GM12864 (cell line): ENCODE results near the gene SARDH.

Experiments used
- DNase-seq: peaks from one replicate; pipeline ENCODE4 v3.0.0-alpha.2; 2011; ENCODE audit warnings: low read depth
- H3K4me3 ChIP-seq: 2 replicates; pipeline ENCODE4 v1.5.1; 2011; ENCODE audit warnings: mild to moderate bottlenecking, low read depth, low read length, control low read depth
- CTCF ChIP-seq: IDR thresholded peaks from 2 replicates; pipeline ENCODE4 v1.5.1; 2011; ENCODE audit warnings: low read depth, mild to moderate bottlenecking, moderate library complexity, low read length, control low read depth, inconsistent platforms; ENCODE audit errors: missing control alignments

The SARDH gene

DNA sequence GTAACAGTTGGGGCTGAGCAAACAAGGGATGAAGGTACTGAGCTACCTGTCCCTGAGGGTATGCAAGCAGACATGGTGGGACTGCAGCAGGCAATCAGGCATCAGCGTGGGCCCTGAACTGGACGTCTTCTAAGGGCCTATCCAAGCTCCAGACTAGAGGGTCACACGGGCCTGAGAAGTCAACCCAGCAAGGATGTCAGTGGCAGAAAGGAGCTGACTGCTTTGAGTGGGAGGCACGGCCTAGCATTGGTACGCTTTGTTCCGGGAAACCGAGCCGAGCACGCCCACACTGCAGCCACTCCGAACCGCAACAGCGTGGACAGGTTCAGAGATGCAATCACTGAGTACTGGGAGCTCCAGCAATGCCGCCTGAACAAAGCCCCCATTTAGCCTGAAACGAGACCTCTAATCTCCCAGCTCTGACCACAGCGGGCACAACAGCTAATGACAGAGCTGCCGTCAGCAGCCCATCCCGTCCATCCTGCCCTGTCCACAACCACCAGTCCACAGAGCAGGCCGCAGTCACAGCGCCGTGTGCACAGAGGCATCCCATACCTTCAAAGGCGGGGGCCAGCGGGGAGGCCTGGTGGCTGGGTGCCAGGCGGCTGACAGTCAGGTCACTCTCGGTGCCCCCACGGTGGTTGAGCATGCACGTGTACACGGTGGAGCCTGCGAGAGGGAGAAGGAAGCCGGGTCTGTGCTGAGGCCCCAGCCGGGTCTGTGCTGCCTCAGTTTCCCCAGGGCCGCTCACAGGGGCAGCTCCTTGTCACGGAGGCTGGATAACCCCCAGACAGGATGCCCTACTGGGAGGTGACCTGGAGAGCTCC, 44.2 kb downstream of the SARDH start:
- TF ChIP-seq CTCF: no peak
- DNase-seq: no peak
- no peak overlapping the region for H3K4me3 ChIP-seq

GRCh38 chr9:133693116-133693515, 45.0 kb downstream of the SARDH start:
- TF ChIP-seq CTCF: no peak
- DNase-seq: no peak
- H3K4me3 ChIP-seq: no peak overlapping the region

- no peak for TF ChIP-seq CTCF
- H3K4me3 ChIP-seq: no peak overlapping the region
- DNase-seq: no peak
Observed at GRCh38 chr9:133692364-133692985, 45.7 kb downstream of the SARDH start.

- no peak overlapping the region for H3K4me3 ChIP-seq
- DNase-seq: no peak
- no peak for TF ChIP-seq CTCF
Observed at GRCh38 chr9:133691626-133692363, 46.4 kb downstream of the SARDH start.

- DNase-seq: no peak
- TF ChIP-seq CTCF: no peak
- no peak overlapping the region for H3K4me3 ChIP-seq
Observed at GRCh38 chr9:133691191-133691590, 47.0 kb downstream of the SARDH start.

DNA sequence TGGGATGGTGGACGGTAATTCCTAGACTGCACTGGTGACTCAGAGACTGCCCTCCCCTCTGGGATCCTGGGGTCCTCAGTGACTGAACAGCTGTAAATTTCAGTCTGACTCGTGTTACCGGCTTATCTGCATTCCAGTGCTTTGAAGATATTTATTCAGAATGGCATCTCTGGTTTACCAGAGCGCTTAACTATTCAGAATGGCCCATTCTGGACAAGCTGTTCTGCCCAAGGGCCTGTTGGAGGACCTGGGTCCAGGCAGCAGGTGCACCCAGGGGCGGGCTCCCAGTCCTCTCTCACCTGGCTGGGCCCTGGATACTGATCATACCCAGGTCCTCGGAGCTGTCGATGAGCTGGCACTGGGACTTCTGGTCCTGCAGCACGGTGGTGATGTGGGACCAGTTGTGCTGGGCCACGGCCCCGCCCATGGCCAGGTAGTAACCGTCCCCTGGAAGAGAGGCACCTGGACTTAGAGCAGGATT, 48.0 kb downstream of the SARDH start:
- no peak overlapping the region for H3K4me3 ChIP-seq
- DNase-seq: no peak
- no peak for TF ChIP-seq CTCF
